ENCODE results near the gene FSTL4. TPM values are rescaled to one million over a fixed set of nuclear protein-coding genes. Genes with fewer than 3 reads are reported as not detected.

FSTL4 gene
- total and polyA plus RNA-seq, 2 experiments from 2014 or later = 1.4 to 2.8 TPM

- Histone ChIP-seq H3K27ac (ENCODE audit: low read depth) (no peak overlapping the region), H3K27me3 (ENCODE audit: insufficient read depth) (no peaks in the 10 kb centered on the region), H3K4me3 (no peak overlapping the region), H4K20me1 (replicated peaks; ENCODE audit: insufficient read depth) (no peaks in the 10 kb centered on the region), H3F3A (replicated peaks; ENCODE audit: low read depth) (no peaks in the 10 kb centered on the region), H3K9me2 (ENCODE audit: insufficient read depth) (no peaks in the 10 kb centered on the region), H3K4me2 (no peak overlapping the region), H3K4me1 (ENCODE audit: insufficient read depth) (no peaks in the 10 kb centered on the region), H3K36me3 (ENCODE audit: insufficient read depth) (no peaks in the 10 kb centered on the region), H3K79me2 (replicated peaks; ENCODE audit: insufficient read depth) (no peaks in the 10 kb centered on the region), H2AFZ (no peak overlapping the region)
- no peak overlapping the region for H3K4me3 Mint-ChIP-seq
- ATAC-seq (peak; percentile 22; the same call in 2 of the 3 replicates), DNase-seq (ENCODE audit: low spot score) (no peak)
- H3K36me3 Mint-ChIP-seq (ENCODE audit: low read depth) = no peaks in the 10 kb centered on the region
- H3K27me3 Mint-ChIP-seq (ENCODE audit: insufficient read depth, low read depth, poor library complexity) = peaks cover 7% of the 10 kb centered on the region
- TF ChIP-seq STAT1 (IDR thresholded peaks at IDR 0.05; ENCODE audit: unreplicated experiment) (no peak), EZH2 (IDR thresholded peaks at IDR 0.05; ENCODE audit: low read depth, unreplicated experiment) (no peak), ZNF331 (CRISPR knock-in tag; IDR thresholded peaks at IDR 0.05; ENCODE audit: low read depth) (no peak), ZNF114 (CRISPR knock-in tag; IDR thresholded peaks at IDR 0.05) (no peak), CTCF (conservative IDR thresholded peaks at IDR 0.05; ENCODE audit: low read depth in 2 of 2) (no peak), NANOG (IDR thresholded peaks at IDR 0.05; ENCODE audit: borderline replicate concordance) (no peak), EZH2phosphoT487 (IDR thresholded peaks at IDR 0.05; ENCODE audit: unreplicated experiment) (no peak)
- H3K4me1 Mint-ChIP-seq = peaks cover 5% of the 10 kb centered on the region; the same call in 2 of the 3 replicates
- no peak overlapping the region for H3K27ac Mint-ChIP-seq
- H3K9me3 Mint-ChIP-seq = no peaks in the 10 kb centered on the region
Measured at GRCh38 chr5:133222521-133222920, 389.8 kb downstream of the FSTL4 start.

GRCh38 chr5:133222040-133222439, 390.3 kb downstream of the FSTL4 start:
- Histone ChIP-seq H3F3A (replicated peaks; ENCODE audit: low read depth) (no peaks in the 10 kb centered on the region), H3K4me3 (no peak overlapping the region), H3K36me3 (ENCODE audit: insufficient read depth) (no peaks in the 10 kb centered on the region), H3K4me1 (ENCODE audit: insufficient read depth) (no peaks in the 10 kb centered on the region), H2AFZ (no peak overlapping the region), H4K20me1 (replicated peaks; ENCODE audit: insufficient read depth) (no peaks in the 10 kb centered on the region), H3K9me2 (ENCODE audit: insufficient read depth) (no peaks in the 10 kb centered on the region), H3K4me2 (no peak overlapping the region), H3K79me2 (replicated peaks; ENCODE audit: insufficient read depth) (no peaks in the 10 kb centered on the region), H3K27me3 (ENCODE audit: insufficient read depth) (no peaks in the 10 kb centered on the region), H3K27ac (ENCODE audit: low read depth) (no peak overlapping the region)
- H3K27ac Mint-ChIP-seq = no peak overlapping the region
- H3K36me3 Mint-ChIP-seq (ENCODE audit: low read depth) = no peaks in the 10 kb centered on the region
- H3K27me3 Mint-ChIP-seq (ENCODE audit: insufficient read depth, low read depth, poor library complexity) = peaks cover 4% of the 10 kb centered on the region
- H3K9me3 Mint-ChIP-seq = no peaks in the 10 kb centered on the region
- no peak overlapping the region for H3K4me3 Mint-ChIP-seq
- peaks cover 5% of the 10 kb centered on the region; the same call in 2 of the 3 replicates for H3K4me1 Mint-ChIP-seq
- DNase-seq (ENCODE audit: low spot score) (no peak), ATAC-seq (peak; percentile 34)
- TF ChIP-seq EZH2 (IDR thresholded peaks at IDR 0.05; ENCODE audit: low read depth, unreplicated experiment) = no peak
- TF ChIP-seq ZNF462 (CRISPR knock-in tag; IDR thresholded peaks at IDR 0.05) = no peak
- TF ChIP-seq ZNF114 (CRISPR knock-in tag; IDR thresholded peaks at IDR 0.05) = no peak
- no peak for TF ChIP-seq ETS1 (IDR thresholded peaks at IDR 0.05)
- no peak for TF ChIP-seq ZNF331 (CRISPR knock-in tag; IDR thresholded peaks at IDR 0.05; ENCODE audit: low read depth)
- no peak for TF ChIP-seq NANOG (IDR thresholded peaks at IDR 0.05; ENCODE audit: borderline replicate concordance)
- no peak for TF ChIP-seq STAT1 (IDR thresholded peaks at IDR 0.05; ENCODE audit: unreplicated experiment)
